NCI-H226 (cell line): Measurements from ENCODE around the gene PTPN13.
"Not testable (repeated sequence)": the region's sequence is repeated elsewhere in the genome, so short reads cannot be mapped to it uniquely, and the experiment has no call there.

ENCODE experiments used
- DNase-seq: peaks from one replicate; pipeline ENCODE4 v3.0.0-alpha.2; 2015

PTPN13 gene

DNA sequence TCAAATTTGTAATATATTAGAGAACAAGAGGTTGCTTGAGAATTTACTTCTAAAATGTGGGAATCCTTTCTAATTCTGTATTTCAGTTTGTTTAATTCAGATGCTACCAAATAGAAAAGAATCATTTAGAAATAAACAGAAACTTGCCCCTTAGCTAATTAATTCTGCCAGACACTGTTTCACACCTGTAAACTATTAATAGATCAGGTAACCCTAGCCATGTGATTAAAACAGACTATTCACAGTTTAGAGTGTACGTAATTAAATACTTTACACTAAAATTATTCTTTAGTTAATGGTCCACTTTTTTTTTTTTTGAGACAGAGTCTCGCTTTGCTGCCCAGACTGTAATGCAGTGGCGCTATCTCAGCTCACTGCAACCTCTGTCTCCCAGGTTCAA, 124.0 kb downstream of the PTPN13 start:
- no peak for DNase-seq

DNA sequence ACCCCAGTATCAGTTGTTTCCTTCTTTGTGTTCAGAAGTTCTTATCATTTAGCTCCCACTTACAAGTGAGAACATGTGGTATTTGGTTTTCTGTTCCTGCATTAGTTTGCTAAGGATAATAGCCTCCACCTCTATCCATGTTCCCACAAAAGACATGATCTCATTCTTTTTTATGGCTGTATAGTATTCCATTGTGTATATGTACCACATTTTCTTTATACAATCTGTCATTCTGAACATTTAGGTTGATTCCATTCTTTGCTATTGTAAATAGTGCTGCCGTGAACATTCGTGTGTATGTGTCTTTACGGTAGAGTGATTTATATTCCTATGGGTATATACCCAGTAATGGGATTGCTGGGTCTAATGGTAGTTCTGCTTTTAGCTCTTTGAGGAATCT, 125.0 kb downstream of the PTPN13 start:
- DNase-seq: not testable (repeated sequence)

DNA sequence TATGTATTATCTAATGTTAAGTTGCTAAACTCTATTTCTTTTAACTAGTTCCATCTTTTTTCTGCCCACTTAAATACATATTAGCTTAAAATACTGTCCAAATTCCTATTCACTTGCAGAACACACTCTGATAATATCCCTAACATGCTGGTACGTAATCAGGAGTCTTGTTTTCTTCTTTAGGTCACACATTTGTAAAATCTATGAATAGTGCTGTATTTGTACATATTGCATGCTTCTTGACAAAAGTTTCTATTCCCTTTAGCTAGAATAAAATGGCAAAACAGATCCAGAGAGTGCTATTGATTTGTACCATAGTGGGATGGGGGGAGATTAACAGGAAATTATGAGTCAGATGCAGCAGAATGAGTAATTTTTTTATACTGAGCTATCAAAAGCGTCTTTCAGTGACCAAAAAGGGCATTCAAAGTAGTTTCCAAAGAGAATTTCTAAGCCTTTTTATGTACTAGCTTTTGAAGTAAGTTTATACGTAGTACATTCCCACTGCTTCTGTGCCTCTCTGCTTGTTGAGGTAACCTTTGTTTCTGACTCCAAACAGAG, 126.5 kb downstream of the PTPN13 start:
- no peak for DNase-seq

DNA sequence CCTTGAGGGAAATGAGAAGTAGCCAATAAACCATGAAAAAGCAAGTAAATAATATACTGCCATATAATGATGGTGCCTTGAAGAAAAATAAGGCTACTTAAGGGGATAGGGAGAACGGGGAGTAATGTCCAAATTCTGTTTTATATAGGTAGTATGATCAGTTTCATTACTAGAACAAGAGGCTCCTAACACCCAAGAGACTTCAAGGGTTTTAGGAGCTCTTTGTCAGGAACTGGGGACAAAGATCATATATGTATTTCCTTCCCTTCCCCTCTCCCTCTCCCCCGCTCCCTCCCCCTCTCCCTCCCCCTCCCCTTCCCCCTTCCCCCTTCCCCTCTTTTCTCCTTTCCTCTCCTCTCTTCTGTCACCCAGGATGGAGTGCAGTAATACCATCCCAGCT, 127.3 kb downstream of the PTPN13 start:
- DNase-seq: no peak

DNA sequence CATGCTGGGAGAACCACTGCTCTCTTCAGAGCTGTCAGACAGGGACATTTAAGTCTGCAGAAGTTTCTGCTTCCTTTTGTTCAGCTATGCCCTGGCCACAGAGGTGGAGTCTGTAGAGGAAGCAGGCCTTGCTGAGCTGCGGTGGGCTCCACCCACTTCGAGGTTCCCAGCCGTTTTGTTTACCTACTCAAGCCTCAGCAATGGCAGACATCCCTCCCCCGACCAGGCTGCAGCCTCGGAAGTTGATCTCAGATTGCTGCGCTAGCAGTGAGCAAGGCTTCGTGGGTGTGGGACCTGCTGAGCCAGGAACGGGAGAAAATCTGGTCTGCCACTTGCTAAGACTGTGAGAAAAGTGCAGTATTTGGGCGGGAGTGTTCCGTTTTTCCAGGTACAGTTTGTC, 136.2 kb downstream of the PTPN13 start:
- DNase-seq: no peak

DNA sequence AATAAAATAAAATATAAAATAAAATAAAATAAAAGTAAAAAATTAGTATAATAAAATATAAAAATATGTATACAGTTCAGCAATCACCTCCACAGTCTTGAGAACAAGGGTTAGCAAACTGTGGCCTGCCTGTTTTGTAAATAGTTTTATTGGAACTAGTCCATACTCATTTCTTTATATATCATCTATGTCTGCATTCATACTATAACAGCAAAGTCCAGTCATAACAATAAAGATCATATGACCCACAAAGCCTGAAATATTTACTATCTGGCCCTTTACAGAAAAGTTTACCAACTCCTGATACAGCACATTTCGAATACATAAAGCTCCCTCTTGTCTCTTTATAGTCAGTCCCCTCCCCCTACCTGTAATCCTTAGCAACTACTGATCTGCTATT, 143.1 kb downstream of the PTPN13 start:
- no peak for DNase-seq

DNA sequence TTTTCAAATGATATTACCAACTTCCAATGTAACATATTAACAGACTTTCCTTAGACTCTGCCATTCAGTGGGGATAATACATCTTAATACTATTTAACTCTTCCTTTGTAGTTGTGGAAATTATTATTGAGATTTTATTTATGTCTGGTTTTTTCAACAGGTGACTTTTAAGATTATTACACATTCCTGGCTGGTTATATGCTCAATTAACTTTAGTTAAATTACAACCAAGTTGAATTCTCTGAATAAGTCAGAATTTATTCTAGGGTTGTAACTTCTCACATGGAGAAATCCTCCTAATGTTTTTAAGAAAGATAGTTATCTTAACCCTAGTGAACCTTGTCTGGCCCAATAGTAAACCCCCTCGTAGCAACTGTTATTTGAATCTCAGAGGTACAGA, 147.7 kb downstream of the PTPN13 start:
- DNase-seq: no peak

DNA sequence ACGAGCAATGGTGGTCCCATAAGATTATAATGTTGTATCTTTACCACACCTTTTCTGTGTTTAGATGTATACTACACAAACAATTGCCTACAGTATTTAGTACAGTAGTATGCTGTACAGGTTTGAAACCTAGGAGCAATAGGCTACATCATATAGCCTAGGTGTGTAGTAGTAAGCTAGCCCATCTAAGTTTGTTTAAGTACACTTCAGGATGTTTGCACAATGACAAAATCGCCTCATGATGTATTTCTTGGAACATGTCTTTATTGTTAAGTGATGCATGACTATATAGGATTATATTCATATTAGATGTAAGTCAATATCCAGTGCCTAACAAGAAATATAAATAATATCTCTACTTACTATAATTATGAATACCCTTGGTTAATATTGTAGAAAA, 150.5 kb downstream of the PTPN13 start:
- DNase-seq: no peak

DNA sequence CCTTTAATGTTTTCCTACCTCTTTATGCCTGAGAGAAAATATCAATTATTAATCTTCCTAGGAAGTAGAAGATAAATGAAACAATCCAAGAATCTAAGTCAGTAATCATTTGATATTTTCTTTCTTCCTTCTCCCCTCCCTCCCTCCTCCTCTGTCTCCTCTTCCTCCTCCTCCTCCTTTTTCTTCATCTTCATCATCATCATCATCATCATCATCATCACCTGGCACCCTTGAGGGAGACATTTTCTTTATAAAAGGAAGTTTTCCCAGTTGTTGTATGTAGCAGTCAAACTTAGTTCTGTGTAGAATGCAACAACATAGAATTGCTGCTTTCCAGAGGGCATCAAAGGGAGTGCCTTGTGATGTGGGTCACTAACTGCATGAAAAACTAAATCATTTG, 155.0 kb downstream of the PTPN13 start:
- DNase-seq: no peak

DNA sequence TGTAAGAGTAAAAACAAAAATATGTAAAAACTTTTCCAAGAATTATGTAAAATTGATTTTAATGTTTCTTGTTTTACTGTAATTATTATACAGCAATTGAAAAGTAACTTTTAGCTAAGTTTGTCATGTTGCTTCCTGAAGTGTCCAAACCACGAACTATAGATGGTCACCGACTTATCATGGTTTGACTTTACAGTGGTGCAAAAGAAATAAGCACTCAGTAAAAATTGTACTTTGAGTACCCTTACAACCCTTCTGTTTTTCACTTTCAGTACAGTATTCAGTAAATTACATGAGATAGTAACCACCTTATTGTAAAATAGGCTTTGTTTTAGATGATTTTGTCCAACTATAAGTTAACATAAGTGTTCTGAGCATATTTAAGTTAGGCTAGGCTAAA, 161.3 kb downstream of the PTPN13 start:
- DNase-seq: no peak

DNA sequence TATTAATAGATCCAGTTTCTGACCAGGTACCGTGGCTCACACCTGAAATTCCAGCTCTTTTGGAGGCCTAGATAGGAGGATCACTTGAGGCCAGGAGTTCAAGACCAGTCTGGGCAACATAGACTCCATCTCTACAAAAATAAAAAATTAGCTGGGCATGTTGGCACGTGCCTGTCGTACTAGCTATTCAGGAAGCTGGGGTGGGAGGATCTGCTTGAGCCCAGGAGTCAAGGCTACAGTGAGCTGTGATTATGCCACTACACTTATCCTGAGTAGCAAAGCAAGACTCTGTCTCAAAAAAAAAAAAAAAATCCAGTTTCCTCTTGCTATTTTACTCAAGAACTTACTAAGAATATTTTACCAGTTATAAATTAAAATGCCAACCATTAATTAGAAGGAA, 163.4 kb downstream of the PTPN13 start:
- DNase-seq: no peak

DNA sequence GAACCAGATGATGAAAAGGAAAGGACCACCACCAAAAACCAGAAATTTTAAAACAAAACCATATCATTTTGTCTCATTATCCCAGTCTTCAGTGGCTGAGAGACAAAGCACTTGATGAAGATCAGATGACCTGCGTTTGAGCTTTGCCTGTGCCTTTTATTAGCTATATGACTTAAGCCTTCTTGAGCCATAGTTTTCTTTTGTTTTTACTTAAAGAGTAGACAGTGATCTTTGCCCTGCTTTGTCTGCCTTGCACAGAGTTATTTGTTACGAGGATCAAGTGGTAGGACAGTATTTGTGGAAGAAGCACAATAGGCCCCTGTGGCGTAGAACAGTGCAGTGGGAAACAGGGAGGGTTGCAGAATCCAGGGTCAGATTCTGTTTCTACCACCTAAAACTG, 165.2 kb downstream of the PTPN13 start:
- no peak for DNase-seq

DNA sequence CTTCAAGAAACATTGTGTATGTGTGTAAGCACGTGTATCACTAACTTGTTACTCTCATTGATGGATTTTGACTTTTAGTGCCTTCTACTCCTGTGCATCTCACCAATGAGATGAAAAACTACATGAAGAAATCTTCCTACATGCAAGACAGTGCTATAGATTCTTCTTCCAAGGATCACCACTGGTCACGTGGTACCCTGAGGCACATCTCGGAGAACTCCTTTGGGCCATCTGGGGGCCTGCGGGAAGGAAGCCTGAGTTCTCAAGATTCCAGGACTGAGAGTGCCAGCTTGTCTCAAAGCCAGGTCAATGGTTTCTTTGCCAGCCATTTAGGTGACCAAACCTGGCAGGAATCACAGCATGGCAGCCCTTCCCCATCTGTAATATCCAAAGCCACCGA, 168.5 kb downstream of the PTPN13 start:
- no peak for DNase-seq

DNA sequence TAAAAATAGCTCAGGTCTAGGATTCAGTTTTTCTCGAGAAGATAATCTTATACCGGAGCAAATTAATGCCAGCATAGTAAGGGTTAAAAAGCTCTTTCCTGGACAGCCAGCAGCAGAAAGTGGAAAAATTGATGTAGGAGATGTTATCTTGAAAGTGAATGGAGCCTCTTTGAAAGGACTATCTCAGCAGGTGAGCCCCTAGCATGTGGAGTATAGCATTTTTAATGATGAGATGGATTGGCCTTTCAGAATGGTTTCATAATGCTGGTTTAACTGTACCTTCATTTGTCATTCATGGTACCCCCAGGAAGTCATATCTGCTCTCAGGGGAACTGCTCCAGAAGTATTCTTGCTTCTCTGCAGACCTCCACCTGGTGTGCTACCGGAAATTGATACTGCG, 175.7 kb downstream of the PTPN13 start:
- DNase-seq: no peak

DNA sequence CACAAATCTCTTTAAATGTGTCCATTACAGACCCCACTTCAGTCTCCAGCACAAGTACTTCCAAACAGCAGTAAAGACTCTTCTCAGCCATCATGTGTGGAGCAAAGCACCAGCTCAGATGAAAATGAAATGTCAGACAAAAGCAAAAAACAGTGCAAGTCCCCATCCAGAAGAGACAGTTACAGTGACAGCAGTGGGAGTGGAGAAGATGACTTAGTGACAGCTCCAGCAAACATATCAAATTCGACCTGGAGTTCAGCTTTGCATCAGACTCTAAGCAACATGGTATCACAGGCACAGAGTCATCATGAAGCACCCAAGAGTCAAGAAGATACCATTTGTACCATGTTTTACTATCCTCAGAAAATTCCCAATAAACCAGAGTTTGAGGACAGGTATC, 177.0 kb downstream of the PTPN13 start:
- no peak for DNase-seq

DNA sequence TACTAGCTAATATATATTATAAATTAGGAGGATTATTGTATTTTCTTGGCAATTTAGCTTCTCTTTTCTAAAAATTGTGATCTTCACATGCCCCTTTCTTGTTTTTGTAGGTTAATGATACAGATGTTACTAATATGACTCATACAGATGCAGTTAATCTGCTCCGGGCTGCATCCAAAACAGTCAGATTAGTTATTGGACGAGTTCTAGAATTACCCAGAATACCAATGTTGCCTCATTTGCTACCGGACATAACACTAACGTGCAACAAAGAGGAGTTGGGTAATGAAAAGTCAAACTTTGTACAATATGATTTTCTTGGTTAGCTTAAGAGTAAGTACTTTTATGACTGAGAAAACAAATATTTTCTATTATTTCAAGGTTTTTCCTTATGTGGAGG, 180.9 kb downstream of the PTPN13 start:
- no peak for DNase-seq

DNA sequence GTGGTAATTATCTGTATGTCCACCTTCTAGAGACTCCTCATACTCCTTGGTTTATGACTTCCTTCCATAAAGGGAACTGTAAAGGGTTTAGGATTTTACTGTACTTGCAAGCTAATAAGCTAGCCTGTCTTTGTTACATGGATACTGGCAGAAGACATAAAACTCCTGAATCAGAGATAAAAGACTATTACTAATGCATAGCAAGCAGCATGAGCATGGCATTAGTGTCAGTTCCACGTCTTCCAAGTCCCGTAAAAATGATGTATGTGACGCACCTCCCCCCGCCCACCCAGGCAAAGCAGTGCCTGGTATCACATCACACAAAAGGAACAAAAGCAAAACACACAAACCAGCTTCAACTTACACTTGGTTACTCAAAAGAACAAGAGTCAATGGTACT, 184.1 kb downstream of the PTPN13 start:
- no peak for DNase-seq

DNA sequence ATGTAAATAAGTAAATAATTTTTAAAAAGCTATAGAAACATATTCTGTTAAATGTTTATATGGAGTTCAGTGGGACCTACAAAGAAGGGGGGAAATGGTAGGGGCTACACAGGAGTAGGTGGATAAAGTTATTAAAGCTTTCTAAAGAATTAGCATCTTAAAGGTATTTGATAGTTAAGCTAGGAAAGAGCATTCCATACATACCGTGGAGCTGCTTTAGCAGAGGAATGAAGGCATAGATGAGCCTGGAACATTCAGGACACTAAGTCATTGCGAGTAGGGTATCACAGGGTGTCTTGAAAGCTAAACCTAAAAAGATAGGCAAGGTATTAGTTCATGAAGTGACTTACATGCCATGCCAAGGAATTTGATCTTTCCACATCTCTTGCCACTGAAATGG, 194.7 kb downstream of the PTPN13 start:
- DNase-seq: no peak

DNA sequence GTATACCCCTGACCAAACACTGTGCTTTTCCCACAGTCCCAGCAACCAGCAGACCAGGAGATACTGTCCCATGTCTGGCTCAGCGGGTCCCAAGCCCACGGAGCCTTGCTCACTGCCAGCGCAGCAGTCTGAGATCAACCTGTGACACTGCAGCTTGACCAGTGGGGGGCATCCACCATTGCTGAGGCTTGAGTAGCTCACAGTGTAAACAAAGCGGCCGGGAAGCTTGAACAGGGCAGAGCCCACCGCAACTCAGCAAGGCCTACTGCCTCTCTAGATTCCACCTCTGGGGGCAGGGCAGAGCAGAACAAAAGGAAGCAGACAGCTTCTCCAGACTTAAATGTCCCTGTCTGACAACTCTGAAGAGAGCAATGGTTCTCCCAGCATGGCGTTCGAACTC, 197.0 kb downstream of the PTPN13 start:
- DNase-seq: no peak

DNA sequence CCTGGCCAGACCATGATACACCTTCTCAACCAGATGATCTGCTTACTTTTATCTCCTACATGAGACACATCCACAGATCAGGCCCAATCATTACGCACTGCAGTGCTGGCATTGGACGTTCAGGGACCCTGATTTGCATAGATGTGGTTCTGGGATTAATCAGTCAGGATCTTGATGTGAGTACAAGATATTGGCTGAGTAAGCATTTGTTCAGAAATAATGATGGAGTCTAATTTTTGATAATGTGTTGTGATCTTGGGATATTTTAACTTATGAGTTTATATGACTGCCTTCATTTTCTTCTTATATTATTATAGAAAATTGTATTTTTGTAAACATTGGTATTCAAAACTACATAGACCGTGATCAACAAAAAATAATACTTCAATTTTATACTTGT, 215.7 kb downstream of the PTPN13 start:
- DNase-seq: no peak

DNA sequence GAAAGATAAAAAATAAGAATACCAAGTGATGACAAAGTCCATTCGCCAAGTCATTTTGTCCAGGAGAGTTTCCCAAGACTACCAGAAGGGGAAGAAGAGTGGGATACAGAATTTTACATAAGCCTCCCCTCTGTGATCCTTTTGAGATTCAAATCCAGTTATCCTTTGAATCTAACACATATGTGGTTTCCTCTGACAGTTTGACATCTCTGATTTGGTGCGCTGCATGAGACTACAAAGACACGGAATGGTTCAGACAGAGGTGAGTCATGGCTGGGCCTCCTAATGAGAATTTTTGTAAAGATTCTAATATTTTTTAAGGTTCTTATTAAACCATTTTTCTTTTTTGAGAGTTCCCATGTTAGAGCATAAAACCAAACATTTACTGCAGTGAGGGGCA, 216.7 kb downstream of the PTPN13 start:
- no peak for DNase-seq

DNA sequence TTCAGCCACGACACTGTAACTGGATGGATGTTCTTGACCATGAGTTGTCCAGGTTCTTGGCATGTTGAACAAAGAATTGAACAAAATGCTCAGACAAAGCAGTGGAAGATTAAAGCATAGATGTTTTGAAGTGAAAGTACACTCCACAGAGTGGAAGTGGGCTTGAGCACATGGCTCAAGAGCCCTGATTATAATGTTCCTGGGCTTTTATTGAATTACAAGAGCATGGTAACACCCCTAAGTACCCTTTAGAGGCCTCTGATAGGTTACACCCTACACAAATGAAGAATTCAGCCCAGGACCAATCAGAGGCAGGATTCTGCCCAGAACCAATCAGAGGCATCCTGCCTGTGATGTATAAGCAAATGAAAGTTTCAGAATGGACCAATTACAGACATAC, 221.5 kb downstream of the PTPN13 start:
- DNase-seq: no peak

DNA sequence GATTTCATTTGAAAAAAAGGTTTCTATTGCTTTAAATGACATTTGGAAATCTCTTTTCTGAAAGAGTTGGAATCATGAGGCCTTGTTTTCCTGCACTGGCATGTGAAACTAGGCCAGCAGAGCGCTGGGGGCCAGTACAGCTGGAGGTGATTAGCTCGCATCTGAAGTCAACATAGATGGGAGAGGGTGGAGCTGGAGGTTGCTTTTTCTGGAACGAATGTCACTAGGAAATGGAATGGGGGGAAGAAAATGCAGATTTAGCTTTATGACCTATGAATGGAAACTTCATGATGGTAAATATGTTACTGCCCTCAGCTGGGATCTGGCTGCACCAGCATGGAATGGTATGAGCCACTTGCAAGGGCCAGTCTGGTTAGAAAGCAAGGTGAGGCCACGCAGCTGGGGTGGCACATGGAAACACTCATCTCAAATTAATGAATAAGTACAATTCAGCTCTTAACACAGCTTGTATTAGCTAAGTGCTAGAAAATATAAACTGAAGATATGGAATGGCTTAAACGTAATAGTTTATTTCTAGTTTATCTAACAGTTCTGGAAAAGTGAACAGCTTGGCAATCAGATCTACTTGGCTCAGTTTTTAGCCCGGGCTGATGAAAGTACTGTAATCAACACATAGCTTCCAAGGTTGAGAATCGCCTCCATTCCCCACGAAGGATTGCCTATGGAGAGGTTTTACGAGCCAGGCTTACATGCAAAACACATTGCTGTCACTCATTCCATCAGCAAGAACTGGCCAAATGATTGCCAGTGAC, 222.6 kb downstream of the PTPN13 start:
- DNase-seq: no peak

DNA sequence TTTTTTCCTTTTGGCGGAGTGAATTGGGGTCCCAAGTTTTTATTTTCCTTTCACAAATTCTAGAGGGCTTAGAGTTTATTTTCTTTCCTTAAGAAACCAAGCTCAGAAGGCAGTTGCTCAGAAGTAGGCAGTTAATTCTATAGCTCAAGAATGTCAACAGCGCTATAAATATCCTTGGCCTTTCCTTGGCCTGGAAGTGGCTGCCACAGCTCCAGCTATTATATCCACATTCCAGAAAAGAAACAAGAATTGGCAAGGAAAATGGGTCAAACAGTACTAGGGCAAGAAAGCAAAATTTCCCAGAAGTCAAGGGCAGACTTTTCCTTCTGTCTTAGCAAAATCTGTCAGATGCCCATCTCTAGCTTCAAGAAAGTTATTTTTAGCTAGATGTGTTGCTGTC, 224.1 kb downstream of the PTPN13 start:
- DNase-seq: no peak

DNA sequence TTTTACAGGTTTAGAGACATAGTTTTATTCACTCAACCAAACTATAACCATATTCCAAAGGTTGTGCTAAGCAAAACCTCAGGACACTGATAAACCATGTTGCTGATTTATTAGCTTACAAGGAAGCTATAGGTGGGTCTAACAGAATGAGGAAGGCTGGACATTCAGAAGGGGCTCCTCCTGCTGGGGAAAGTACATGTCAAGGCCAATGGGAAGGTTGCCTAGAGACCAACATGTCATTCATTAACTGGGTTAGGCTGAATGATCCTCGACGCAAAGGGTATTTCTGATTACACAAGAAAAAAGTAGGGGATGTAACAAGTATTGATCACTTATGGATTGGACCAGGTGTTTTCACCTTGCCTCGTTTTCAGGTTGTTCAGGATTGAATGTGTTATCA, 224.7 kb downstream of the PTPN13 start:
- no peak for DNase-seq
